K562 (cell line): ENCODE data around the gene RNF141. TPM values are rescaled to one million over a fixed set of nuclear protein-coding genes. Genes with fewer than 3 reads are reported as not detected.

ENCODE experiments used
- BCOR ChIP-seq: fragments of 450-650 bp; IDR thresholded peaks from 2 replicates; pipeline ENCODE4 v1.6.1; 2016
- CAMTA2 ChIP-seq: fragments of 250-450 bp; sonication (Bioruptor Pico); conservative IDR thresholded peaks from 2 replicates; pipeline ENCODE4 v1.5.1; 2022
- CHAMP1 ChIP-seq: fragments of 450-650 bp; IDR thresholded peaks from 2 replicates; pipeline ENCODE4 v1.6.1; 2016; ENCODE audit warnings: mild to moderate bottlenecking
- CHD4 ChIP-seq: fragments of 200-600 bp; sonication (generic); IDR thresholded peaks from 3 replicates; pipeline ENCODE4 v1.6.1; 2012; ENCODE audit warnings: low read depth, mild to moderate bottlenecking, mixed read lengths, low read length, inconsistent platforms; ENCODE audit not compliant: insufficient read depth, insufficient replicate concordance, poor library complexity, severe bottlenecking
- ERF ChIP-seq: fragments of 450-650 bp; formaldehyde crosslinking; IDR thresholded peaks from 2 replicates; pipeline ENCODE4 v1.4.0; 2020; ENCODE audit warnings: mild to moderate bottlenecking, mixed read lengths
- ESRRB ChIP-seq: fragments of 250-450 bp; sonication (Bioruptor Pico); IDR thresholded peaks from 2 replicates; pipeline ENCODE4 v1.5.0; 2020; ENCODE audit warnings: mild to moderate bottlenecking, moderate library complexity, borderline replicate concordance
- ETS2 ChIP-seq: IDR thresholded peaks from 2 replicates; pipeline ENCODE4 v1.6.1; 2016; ENCODE audit warnings: borderline replicate concordance, missing genetic modification characterization, mild to moderate bottlenecking, moderate library complexity, missing compliant biosample characterization; ENCODE audit not compliant: poor library complexity, severe bottlenecking
- ETV1 ChIP-seq: fragments of 450-650 bp; conservative IDR thresholded peaks from 2 replicates; pipeline ENCODE4 v1.6.1; 2016; ENCODE audit warnings: missing genetic modification characterization, control low read depth, low read depth, missing compliant biosample characterization
- PTRF ChIP-seq: fragments of 450-650 bp; IDR thresholded peaks from 2 replicates; pipeline ENCODE4 v1.6.1; 2016; ENCODE audit warnings: mild to moderate bottlenecking, missing genetic modification characterization, missing compliant biosample characterization
- RB1 ChIP-seq: fragments of 450-650 bp; IDR thresholded peaks from 2 replicates; pipeline ENCODE4 v1.6.1; 2017; ENCODE audit warnings: low read depth, mild to moderate bottlenecking
- RBM22 ChIP-seq: fragments of 200-400 bp; formaldehyde crosslinking; IDR thresholded peaks from 2 replicates; pipeline ENCODE4 v1.6.1; 2018; ENCODE audit warnings: low read length, low read depth; ENCODE audit not compliant: poor library complexity, severe bottlenecking
- SRSF1 ChIP-seq: fragments of 200-400 bp; formaldehyde crosslinking; IDR thresholded peaks from 2 replicates; pipeline ENCODE4 v1.6.1; 2017; ENCODE audit warnings: mild to moderate bottlenecking, low read depth, low read length, moderate library complexity
- SRSF3 ChIP-seq: fragments of 200-400 bp; formaldehyde crosslinking; IDR thresholded peaks from 2 replicates; pipeline ENCODE4 v1.6.1; 2016; ENCODE audit warnings: mild to moderate bottlenecking, low read length, moderate library complexity; ENCODE audit not compliant: insufficient read depth
- TSC22D4 ChIP-seq: fragments of 450-650 bp; IDR thresholded peaks from 2 replicates; pipeline ENCODE4 v1.6.1; 2016; ENCODE audit warnings: missing genetic modification characterization, missing biosample characterization, control low read depth
- ZNF121 ChIP-seq: sonication (generic); formaldehyde crosslinking; conservative IDR thresholded peaks from 2 replicates; pipeline ENCODE4 v1.8.0; 2022; ENCODE audit warnings: missing genetic modification reagents
- ZNF239 ChIP-seq: fragments of 250-450 bp; sonication (Bioruptor Pico); IDR thresholded peaks from 2 replicates; pipeline ENCODE4 v1.4.0; 2020; ENCODE audit warnings: mild to moderate bottlenecking
- ZNF518B ChIP-seq: fragments of 250-450 bp; sonication (Bioruptor Pico); IDR thresholded peaks from 2 replicates; pipeline ENCODE4 v1.5.0; 2021; ENCODE audit warnings: mild to moderate bottlenecking, moderate library complexity
- polyA plus RNA-seq, 8 experiments: library from polyadenylated mRNA; depleted of rRNA in 4 of 8; stranded (reverse) in 5 of 8; unstranded in 3 of 8; fragments of >200 nt; fragmentation: Nextera tagmentation in 2 of 8; fragmentation: Illumina TruSeq in 1 of 8; extraction: Ambion mirVana in 2 of 8; extraction: Trizol in 1 of 8; gene quantifications; 2 replicates each; pipeline versions ENCODE4 v1.2.1 to v1.2.3, GENCODE V29; 2011 to 2014; ENCODE audit warnings: inconsistent platforms in 1 of 8, missing spikeins in 1 of 8
- total RNA-seq, 7 experiments: library from RNA; depleted of rRNA in 6 of 7; stranded (reverse); fragments of >200 nt in 6 of 7; fragmentation: Illumina TruSeq in 2 of 7; extraction: Trizol in 2 of 7; gene quantifications; 2 replicates each; pipeline versions ENCODE4 v1.2.1 to v1.2.3, GENCODE V29; 2011 to 2021; ENCODE audit warnings: low replicate concordance in 1 of 7
- TF ChIP-seq, protein P1 (sequence below): fragments of 250-450 bp; sonication (Bioruptor Pico); IDR thresholded peaks from 2 replicates; pipeline ENCODE4 v1.9.0; 2021; ENCODE audit warnings: mild to moderate bottlenecking, inconsistent platforms

RNF141 gene
- total and polyA plus RNA-seq, 9 of the 15 experiments (the other 6 are each of a cell fraction or from before 2014, with no cell fraction given): 9.7 to 51.9 (median 18.9) TPM

- TF ChIP-seq, protein P1, sequence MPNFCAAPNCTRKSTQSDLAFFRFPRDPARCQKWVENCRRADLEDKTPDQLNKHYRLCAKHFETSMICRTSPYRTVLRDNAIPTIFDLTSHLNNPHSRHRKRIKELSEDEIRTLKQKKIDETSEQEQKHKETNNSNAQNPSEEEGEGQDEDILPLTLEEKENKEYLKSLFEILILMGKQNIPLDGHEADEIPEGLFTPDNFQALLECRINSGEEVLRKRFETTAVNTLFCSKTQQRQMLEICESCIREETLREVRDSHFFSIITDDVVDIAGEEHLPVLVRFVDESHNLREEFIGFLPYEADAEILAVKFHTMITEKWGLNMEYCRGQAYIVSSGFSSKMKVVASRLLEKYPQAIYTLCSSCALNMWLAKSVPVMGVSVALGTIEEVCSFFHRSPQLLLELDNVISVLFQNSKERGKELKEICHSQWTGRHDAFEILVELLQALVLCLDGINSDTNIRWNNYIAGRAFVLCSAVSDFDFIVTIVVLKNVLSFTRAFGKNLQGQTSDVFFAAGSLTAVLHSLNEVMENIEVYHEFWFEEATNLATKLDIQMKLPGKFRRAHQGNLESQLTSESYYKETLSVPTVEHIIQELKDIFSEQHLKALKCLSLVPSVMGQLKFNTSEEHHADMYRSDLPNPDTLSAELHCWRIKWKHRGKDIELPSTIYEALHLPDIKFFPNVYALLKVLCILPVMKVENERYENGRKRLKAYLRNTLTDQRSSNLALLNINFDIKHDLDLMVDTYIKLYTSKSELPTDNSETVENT (CRISPR knock-in tag): no peak
- TF ChIP-seq ESRRB (CRISPR knock-in tag): no peak
- no peak for TF ChIP-seq ERF (CRISPR knock-in tag)
- TF ChIP-seq ETS2 (tag): no peak
- TF ChIP-seq CHAMP1: no peak
- TF ChIP-seq TSC22D4 (tag): no peak
- TF ChIP-seq SRSF1: no peak
- no peak for TF ChIP-seq CHD4
- TF ChIP-seq PTRF (tag): no peak; the same call in 1 of the 2 replicates
- no peak for TF ChIP-seq ZNF239
- no peak for TF ChIP-seq RBM22
- TF ChIP-seq RB1: no peak
- TF ChIP-seq SRSF3: no peak
- TF ChIP-seq ZNF518B: no peak
- no peak for TF ChIP-seq ZNF121 (CRISPR knock-in tag)
- peak; percentile 30; the same call in 1 of the 2 replicates for TF ChIP-seq ETV1 (tag)
- TF ChIP-seq BCOR: no peak
- no peak for TF ChIP-seq CAMTA2
Measured at GRCh38 chr11:10490398-10491241, 50.4 kb downstream of the RNF141 start (continued).
